IMR-90 (cell line): ENCODE measurements around the gene GDNF. TPM values are rescaled to one million over a fixed set of nuclear protein-coding genes. Genes with fewer than 3 reads are reported as not detected.

Source experiments
- ATAC-seq: fragments of 200-7000 bp; cut with Tn5 transposase; 2 replicates; pipeline ENCODE4 v1.9.1; 2020; ENCODE audit warnings: low read depth, mild to moderate bottlenecking, moderate library complexity
- BruUV-seq: library from RNA; stranded (reverse); fragments of 400-500 nt; replicated peaks from 2 replicates; lab custom pipeline; 2021; lab: Mats Ljungman, UMichigan
- CTCF ChIA-PET: fragments of 300-600 bp; formaldehyde crosslinking; extraction: SDS; loops from one replicate; lab custom pipeline; 2021; ENCODE audit warnings: antibody characterized with exemption; lab: Yijun Ruan, JAX
- POLR2A ChIA-PET: fragments of 300-600 bp; sonication (Branson Sonifier 250); formaldehyde crosslinking; loops from one replicate; lab custom pipeline; 2022; ENCODE audit warnings: antibody characterized with exemption; ENCODE audit not compliant: unreplicated experiment; lab: Charles Lee
- DNase-seq: peaks from one replicate; pipeline ENCODE4 v3.0.0; 2013
- H2AFZ ChIP-seq: replicated peaks from 2 replicates; pipeline ENCODE3; 2013; ENCODE audit warnings: low read length, mild to moderate bottlenecking; ENCODE audit not compliant: poor library complexity
- H2AK5ac ChIP-seq: 2 replicates; pipeline ENCODE4 v1.6.1; 2013; ENCODE audit warnings: low read depth, low read length, inconsistent platforms
- H2AK9ac ChIP-seq: replicated peaks from 2 replicates; pipeline ENCODE3; 2013; ENCODE audit warnings: mild to moderate bottlenecking, low read depth, low read length, moderate library complexity; ENCODE audit not compliant: poor library complexity
- H2BK120ac ChIP-seq: 2 replicates; pipeline ENCODE4 v1.6.1; 2013; ENCODE audit warnings: low read depth, low read length, inconsistent platforms
- H2BK15ac ChIP-seq: 3 replicates; pipeline ENCODE4 v1.6.1; 2013; ENCODE audit warnings: low read depth, low read length, inconsistent platforms
- H2BK20ac ChIP-seq: 2 replicates; pipeline ENCODE4 v1.6.1; 2013; ENCODE audit warnings: low read depth, mild to moderate bottlenecking, inconsistent platforms, low read length, moderate library complexity
- H2BK5ac ChIP-seq: 2 replicates; pipeline ENCODE4 v1.6.1; 2013; ENCODE audit warnings: mild to moderate bottlenecking, low read depth, low read length, inconsistent platforms; ENCODE audit not compliant: poor library complexity, severe bottlenecking
- H3K14ac ChIP-seq: replicated peaks from 2 replicates; pipeline ENCODE4 v1.6.1; 2013; ENCODE audit warnings: low read depth, low read length, inconsistent platforms
- H3K18ac ChIP-seq: 2 replicates; pipeline ENCODE4 v1.6.1; 2013; ENCODE audit warnings: low read depth, low read length, control low read depth
- H3K23ac ChIP-seq: 2 replicates; pipeline ENCODE4 v1.6.1; 2013; ENCODE audit warnings: low read depth, low read length, inconsistent platforms
- H3K27ac ChIP-seq: 2 replicates; pipeline ENCODE4 v1.5.1; 2013; ENCODE audit warnings: mild to moderate bottlenecking, control low read depth, low read length; ENCODE audit not compliant: insufficient read depth
- H3K27me3 ChIP-seq: 2 replicates; pipeline ENCODE4 v1.6.1; 2013; ENCODE audit warnings: low read length; ENCODE audit not compliant: control insufficient read depth, insufficient read depth
- H3K36me3 ChIP-seq: 2 replicates; pipeline ENCODE4 v1.6.1; 2013; ENCODE audit warnings: low read length, mixed read lengths; ENCODE audit not compliant: control insufficient read depth, insufficient read depth
- H3K4ac ChIP-seq: 2 replicates; pipeline ENCODE4 v1.6.1; 2013; ENCODE audit warnings: low read depth, low read length, inconsistent platforms
- H3K4me1 ChIP-seq: 2 replicates; pipeline ENCODE4 v1.6.1; 2013; ENCODE audit warnings: low read length, mixed read lengths; ENCODE audit not compliant: control insufficient read depth, insufficient read depth
- H3K4me2 ChIP-seq: 2 replicates; pipeline ENCODE4 v1.6.1; 2013; ENCODE audit warnings: low read depth, mild to moderate bottlenecking, control low read depth, low read length, moderate library complexity
- H3K4me3 ChIP-seq: 2 replicates; pipeline ENCODE4 v1.5.1; 2013; ENCODE audit warnings: low read depth, mild to moderate bottlenecking, control low read depth, low read length, moderate library complexity; ENCODE audit not compliant: insufficient read depth
- H3K56ac ChIP-seq: 2 replicates; pipeline ENCODE4 v1.6.1; 2013; ENCODE audit warnings: low read length, inconsistent platforms; ENCODE audit not compliant: insufficient read depth; ENCODE audit errors: extremely low read depth
- H3K79me1 ChIP-seq, 2 experiments: 2 replicates each; pipeline ENCODE4 v1.6.1; 2013; ENCODE audit warnings: low read length in 2 of 2, inconsistent platforms in 1 of 2, low read depth in 1 of 2
- H3K9ac ChIP-seq: 2 replicates; pipeline ENCODE4 v1.6.1; 2013; ENCODE audit warnings: low read depth, low read length, control low read depth
- H3K9me1 ChIP-seq: 2 replicates; pipeline ENCODE4 v1.6.1; 2013; ENCODE audit warnings: low read length, inconsistent platforms; ENCODE audit not compliant: insufficient read depth
- H3K9me3 ChIP-seq: 2 replicates; pipeline ENCODE4 v1.6.1; 2013; ENCODE audit warnings: low read length; ENCODE audit not compliant: control insufficient read depth, insufficient read depth
- H4K20me1 ChIP-seq: 2 replicates; pipeline ENCODE4 v1.6.1; 2013; ENCODE audit warnings: low read length, inconsistent platforms; ENCODE audit not compliant: insufficient read depth
- H4K5ac ChIP-seq: 2 replicates; pipeline ENCODE4 v1.6.1; 2013; ENCODE audit warnings: mild to moderate bottlenecking, low read depth, low read length, control low read depth
- H4K8ac ChIP-seq, 2 experiments: 2 replicates each; pipeline ENCODE4 v1.6.1; 2013; ENCODE audit warnings: low read depth in 2 of 2, low read length in 2 of 2, control low read depth in 1 of 2, inconsistent platforms in 1 of 2
- H4K91ac ChIP-seq: 2 replicates; pipeline ENCODE4 v1.6.1; 2013; ENCODE audit warnings: low read depth, low read length, inconsistent platforms; ENCODE audit not compliant: insufficient read depth
- CEBPB ChIP-seq: IDR thresholded peaks from 2 replicates; pipeline ENCODE4 v1.6.1; 2012; ENCODE audit warnings: low read depth, low read length, improper control_type of control experiment
- POLR2A ChIP-seq: IDR thresholded peaks from 2 replicates; pipeline ENCODE4 v1.6.1; 2012; ENCODE audit warnings: mild to moderate bottlenecking, low read depth, low read length
- WGBS, 2 experiments: methylation state at CpG; one replicate each; pipeline versions ENCODE4 v1.1.5 to v1.1.7; 2013; ENCODE audit warnings: missing lambda C conversion rate in 2 of 2; ENCODE audit not compliant: insufficient read length in 1 of 2; ENCODE audit errors: extremely low coverage in 2 of 2; 5-methylcytosine and 5-hydroxymethylcytosine counted together
- dilution Hi-C: fragments of 300-500 bp; cut with HindIII; formaldehyde crosslinking; loops from one replicate; pipeline ENCODE4 v1.14.3; 2018; ENCODE audit warnings: low sequenced_read_pairs; ENCODE audit not compliant: unreplicated experiment
- in situ Hi-C: fragments of 300-500 bp; cut with MboI; formaldehyde crosslinking; loops from 3 replicates; pipeline ENCODE4 v1.14.3; 2019; ENCODE audit warnings: low sequenced_read_pairs, inconsistent platforms, mixed read lengths
- intact Hi-C: fragments of 100-400 bp; cut with micrococcal nuclease; formaldehyde crosslinking; loops from 2 replicates; pipeline ENCODE4 v1.10.0; 2022
- polyA plus RNA-seq, 3 experiments: library from polyadenylated mRNA; depleted of rRNA; stranded (reverse); fragments of >200 nt; gene quantifications; 2 replicates each; pipeline ENCODE4 v1.2.3, GENCODE V29; 2012; ENCODE audit warnings: low replicate concordance in 1 of 3
- total RNA-seq: library from RNA; depleted of rRNA; stranded (reverse); fragments of >200 nt; gene quantifications from 2 replicates; pipeline ENCODE4 v1.2.3, GENCODE V29; 2012
- TF ChIP-seq, protein P1 (sequence below): fragments of 150-350 bp; IDR thresholded peaks from 2 replicates; pipeline ENCODE4 v1.6.1; 2016; ENCODE audit warnings: low read depth, mild to moderate bottlenecking, low read length, moderate library complexity, borderline replicate concordance

GDNF gene
- total and polyA plus RNA-seq, 2 of the 4 experiments (the other 2 are of a cell fraction): 0.18 to 0.82 TPM

DNA sequence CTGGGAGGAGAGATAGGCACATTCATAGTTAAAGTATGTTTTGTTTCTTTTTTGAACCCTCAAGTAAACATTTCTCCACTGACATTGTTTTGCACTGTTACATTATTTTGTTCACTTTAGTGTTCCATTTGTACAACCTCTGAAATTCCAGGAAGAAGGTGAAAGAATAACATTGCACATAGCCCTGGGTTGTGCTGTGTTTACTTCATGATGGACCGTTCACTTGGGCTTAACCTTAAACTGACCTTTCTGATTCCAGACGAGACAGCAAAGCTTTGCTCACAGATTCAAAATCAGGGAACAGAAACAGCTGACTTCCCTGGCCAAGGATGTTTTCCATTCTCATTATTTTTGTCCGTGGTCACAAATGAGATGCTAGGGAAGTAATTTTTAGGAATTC, 42.8 kb upstream of the GDNF start:
- peaks cover 5% of the 10 kb centered on the region; the same call in 1 of the 2 replicates for H3K9me3 ChIP-seq
- in situ Hi-C loops: no loop called here

More for the DNA sequence above, 42.8 kb upstream of the GDNF start:
- H3K9ac ChIP-seq: no peak overlapping the region
- peak overlapping the region; percentile 35 for H2BK5ac ChIP-seq
- 0 out of 2 replicates have a peak, but pooled peaks cover 3% of the 10 kb centered on the region for H3K9me1 ChIP-seq
- ChIA-PET POLR2A (no interaction called here), CTCF (interaction anchor here (2.1 kb wide), 1 partner anchor 15 kb away, joined by 8 read pairs; no protein-coding TSS in a partner anchor)
- H2BK15ac ChIP-seq: no peak overlapping the region
- H3K4ac ChIP-seq: no peak overlapping the region
- H3K56ac ChIP-seq: no peak overlapping the region
- 0% methylated on average over 1 of the region's 3 CpGs; no CpG with 5 or more reads in 1 of the 2 experiments for WGBS, 2 experiments
- H2BK120ac ChIP-seq: no peak overlapping the region
- H3K79me1 ChIP-seq: no peaks in the 10 kb centered on the region
- peak overlapping the region; percentile 6; the same call in 1 of the 2 replicates for H3K4me2 ChIP-seq
- H2AFZ ChIP-seq: no peak overlapping the region
- H3K27me3 ChIP-seq: no peaks in the 10 kb centered on the region; the same call in 1 of the 2 replicates
- H3K27ac ChIP-seq: no peak overlapping the region
- no peak overlapping the region for H4K91ac ChIP-seq
- H4K20me1 ChIP-seq: no peaks in the 10 kb centered on the region
- TF ChIP-seq, protein P1, sequence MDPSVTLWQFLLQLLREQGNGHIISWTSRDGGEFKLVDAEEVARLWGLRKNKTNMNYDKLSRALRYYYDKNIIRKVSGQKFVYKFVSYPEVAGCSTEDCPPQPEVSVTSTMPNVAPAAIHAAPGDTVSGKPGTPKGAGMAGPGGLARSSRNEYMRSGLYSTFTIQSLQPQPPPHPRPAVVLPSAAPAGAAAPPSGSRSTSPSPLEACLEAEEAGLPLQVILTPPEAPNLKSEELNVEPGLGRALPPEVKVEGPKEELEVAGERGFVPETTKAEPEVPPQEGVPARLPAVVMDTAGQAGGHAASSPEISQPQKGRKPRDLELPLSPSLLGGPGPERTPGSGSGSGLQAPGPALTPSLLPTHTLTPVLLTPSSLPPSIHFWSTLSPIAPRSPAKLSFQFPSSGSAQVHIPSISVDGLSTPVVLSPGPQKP: no peak
- TF ChIP-seq CEBPB (peak; percentile 52), POLR2A (no peak)
- H4K8ac ChIP-seq: no peak overlapping the region
- DNase-seq (peak; percentile 80), ATAC-seq (peak; percentile 94)
- dilution Hi-C loops (no loop called here), intact Hi-C loops (no loop called here)
- H2AK5ac ChIP-seq: no peak overlapping the region
- no peak overlapping the region for H3K4me3 ChIP-seq
- no peak overlapping the region for H2BK20ac ChIP-seq
- H3K36me3 ChIP-seq: no peaks in the 10 kb centered on the region
- H2AK9ac ChIP-seq: no peak overlapping the region
- H3K4me1 ChIP-seq: peaks cover 3% of the 10 kb centered on the region
- no TSS peak for BruUV-seq
- H3K23ac ChIP-seq: no peak overlapping the region
- no peak overlapping the region; the same call in 1 of the 2 replicates for H3K14ac ChIP-seq
- H3K18ac ChIP-seq: no peak overlapping the region; the same call in 1 of the 2 replicates
- H4K5ac ChIP-seq: no peak overlapping the region
